NCI-H2107 (cell line): Measurements from ENCODE around the gene BTBD9.

Source experiments
- DNase-seq: peaks from one replicate; lab custom pipeline; 2025; lab: John Stamatoyannopoulos, UW

The BTBD9 gene

GRCh38 chr6:38198219-38198618 lies 441.5 kb downstream of the BTBD9 start:
- no peak for DNase-seq

GRCh38 chr6:38195113-38195635 lies 444.6 kb downstream of the BTBD9 start:
- DNase-seq: no peak

- no peak for DNase-seq
Observed at GRCh38 chr6:38194589-38194988, 445.1 kb downstream of the BTBD9 start.

GRCh38 chr6:38194282-38194572 lies 445.5 kb downstream of the BTBD9 start:
- DNase-seq: no peak

GRCh38 chr6:38193481-38194281 lies 446.0 kb downstream of the BTBD9 start:
- no peak for DNase-seq

GRCh38 chr6:38193051-38193450 lies 446.7 kb downstream of the BTBD9 start:
- DNase-seq: no peak

GRCh38 chr6:38192487-38192886 lies 447.2 kb downstream of the BTBD9 start:
- no peak for DNase-seq

GRCh38 chr6:38192011-38192410 lies 447.7 kb downstream of the BTBD9 start:
- DNase-seq: no peak

- DNase-seq: no peak
Observed at GRCh38 chr6:38191418-38191817, 448.3 kb downstream of the BTBD9 start.

GRCh38 chr6:38188677-38189335 lies 450.9 kb downstream of the BTBD9 start:
- DNase-seq: no peak

GRCh38 chr6:38187811-38188590 lies 451.7 kb downstream of the BTBD9 start:
- DNase-seq: no peak

GRCh38 chr6:38187325-38187724 lies 452.4 kb downstream of the BTBD9 start:
- no peak for DNase-seq

- DNase-seq: no peak
Observed at GRCh38 chr6:38185752-38186151, 454.0 kb downstream of the BTBD9 start.

- DNase-seq: no peak
Observed at GRCh38 chr6:38185244-38185643, 454.5 kb downstream of the BTBD9 start.

GRCh38 chr6:38184585-38185080 lies 455.1 kb downstream of the BTBD9 start:
- DNase-seq: no peak

- DNase-seq: no peak
Observed at GRCh38 chr6:38183856-38184584, 455.7 kb downstream of the BTBD9 start.

- no peak for DNase-seq
Observed at GRCh38 chr6:38182426-38182825, 457.3 kb downstream of the BTBD9 start.

- no peak for DNase-seq
Observed at GRCh38 chr6:38180586-38180985, 459.1 kb downstream of the BTBD9 start.

- DNase-seq: no peak
Observed at GRCh38 chr6:38179794-38180430, 459.8 kb downstream of the BTBD9 start.

GRCh38 chr6:38179300-38179699 lies 460.4 kb downstream of the BTBD9 start:
- peak; percentile 27 for DNase-seq

- DNase-seq: no peak
Observed at GRCh38 chr6:38178584-38178886, 461.2 kb downstream of the BTBD9 start.
